K562 (cell line): ENCODE data around the gene MLX. TPM values are rescaled to one million over a fixed set of nuclear protein-coding genes. Genes with fewer than 3 reads are reported as not detected.

Experiments used
- ATAC-seq: fragments of 200-7000 bp; cut with Tn5 transposase; 3 replicates; pipeline ENCODE4 v1.9.1; 2020; ENCODE audit warnings: moderate library complexity
- BruUV-seq: library from RNA; stranded (reverse); fragments of 400-500 nt; replicated peaks from 2 replicates; lab custom pipeline; 2021; lab: Mats Ljungman, UMichigan
- CTCF ChIA-PET: fragments of 300-600 bp; formaldehyde crosslinking; extraction: SDS; loops from one replicate; lab custom pipeline; 2021; ENCODE audit warnings: low intra/inter-chr PET ratio; lab: Yijun Ruan, JAX
- POLR2A ChIA-PET: fragments of 300-600, 350-650 bp; sonication (Branson Sonifier 250); formaldehyde crosslinking; extraction: SDS; loops from one replicate; lab custom pipeline; 2021; ENCODE audit warnings: antibody characterized with exemption, inconsistent platforms; lab: Yijun Ruan, JAX
- DNase-seq, 4 experiments: peaks; one replicate each; pipeline versions ENCODE4 v3.0.0 to v3.0.0-alpha.2; 2011 to 2018; ENCODE audit warnings: low spot score in 3 of 4, mixed read lengths in 3 of 4; ENCODE audit errors: extremely low read depth in 1 of 4
- FAIRE-seq: peaks from 2 replicates; lab custom pipeline; 2011; peaks lifted over from hg19 to GRCh38; lab: Jason Lieb, UNC
- H2AFZ ChIP-seq: 2 replicates; pipeline ENCODE4 v1.6.0; 2011; ENCODE audit warnings: low read depth, low read length, control low read depth, inconsistent platforms
- H3K27ac ChIP-seq: fragments of 200-600 bp; 3 replicates; pipeline ENCODE4 v1.8.0; 2011; ENCODE audit warnings: low read depth, mild to moderate bottlenecking, control low read depth, inconsistent platforms, low read length, moderate library complexity, mixed read lengths; ENCODE audit errors: extremely low read depth
- H3K27me3 ChIP-seq, 2 experiments: fragments of 300-600 bp in 1 of 2; 2 replicates in 1 of 2; 3 replicates in 1 of 2; pipeline versions ENCODE4 v1.6.0 to v1.8.0; 2011; ENCODE audit warnings: inconsistent platforms in 2 of 2, low read length in 2 of 2, mild to moderate bottlenecking in 1 of 2, mixed read lengths in 1 of 2, moderate library complexity in 1 of 2; ENCODE audit not compliant: control insufficient read depth in 2 of 2, insufficient read depth in 2 of 2
- H3K36me3 ChIP-seq: fragments of 300-600 bp; 3 replicates; pipeline ENCODE4 v1.8.0; 2011; ENCODE audit warnings: mild to moderate bottlenecking, low read length, inconsistent platforms; ENCODE audit not compliant: control insufficient read depth, insufficient read depth
- H3K4me1 ChIP-seq, 2 experiments: fragments of 200-600 bp in 1 of 2; replicated peaks in 1 of 2; 2 replicates in 1 of 2; 3 replicates in 1 of 2; pipeline versions ENCODE4 v1.5.1 to v1.8.0; 2011; ENCODE audit warnings: inconsistent platforms in 2 of 2, low read length in 2 of 2, mild to moderate bottlenecking in 1 of 2, mixed read lengths in 1 of 2, moderate library complexity in 1 of 2; ENCODE audit not compliant: control insufficient read depth in 2 of 2, insufficient read depth in 2 of 2
- H3K4me2 ChIP-seq: 2 replicates; pipeline ENCODE4 v1.6.1; 2011; ENCODE audit warnings: low read length, control low read depth, inconsistent platforms, mixed read lengths; ENCODE audit not compliant: insufficient read depth
- H3K4me3 ChIP-seq: fragments of 200-600 bp; sonication (generic), shearing (Covaris generic); 2 replicates; pipeline ENCODE4 v1.5.1; 2016; ENCODE audit warnings: control low read depth, inconsistent platforms
- H3K79me2 ChIP-seq: fragments of 200-600 bp; 3 replicates; pipeline ENCODE4 v1.8.0; 2011; ENCODE audit warnings: low read length, inconsistent platforms; ENCODE audit not compliant: control insufficient read depth, insufficient read depth
- H3K9ac ChIP-seq, 2 experiments: 2 replicates each; pipeline versions ENCODE4 v1.6.0 to v1.6.1; 2011; ENCODE audit warnings: low read depth in 2 of 2, low read length in 2 of 2, control low read depth in 1 of 2, inconsistent platforms in 1 of 2, mild to moderate bottlenecking in 1 of 2, mixed read lengths in 1 of 2; ENCODE audit not compliant: insufficient read depth in 1 of 2
- H3K9me1 ChIP-seq: one replicate; pipeline ENCODE4 v1.6.0; 2011; ENCODE audit warnings: inconsistent platforms, mild to moderate bottlenecking, low read length, moderate library complexity; ENCODE audit not compliant: control insufficient read depth, insufficient read depth
- H3K9me3 ChIP-seq: replicated peaks from 2 replicates; pipeline ENCODE4 v1.5.1; 2011; ENCODE audit warnings: low read depth, low read length, inconsistent platforms; ENCODE audit not compliant: control insufficient read depth, insufficient read depth
- H4K20me1 ChIP-seq: replicated peaks from 2 replicates; pipeline ENCODE4 v1.6.1; 2011; ENCODE audit warnings: low read length, inconsistent platforms, mixed read lengths; ENCODE audit not compliant: control insufficient read depth, insufficient read depth
- ATF7 ChIP-seq: fragments of 450-650 bp; IDR thresholded peaks from 2 replicates; pipeline ENCODE4 v1.7.1; 2014; ENCODE audit warnings: mild to moderate bottlenecking, moderate library complexity
- EHMT2 ChIP-seq: fragments of 450-650 bp; IDR thresholded peaks from 2 replicates; pipeline ENCODE4 v1.6.1; 2018; ENCODE audit warnings: antibody characterized with exemption
- FOXA3 ChIP-seq, 2 experiments: fragments of 450-650 bp in 1 of 2; sonication (generic) in 1 of 2; formaldehyde crosslinking; IDR thresholded peaks in 1 of 2; conservative IDR thresholded peaks in 1 of 2; 2 replicates each; pipeline versions ENCODE4 v1.4.0 to v1.8.0; 2020 to 2022; ENCODE audit warnings: mild to moderate bottlenecking in 2 of 2, missing genetic modification reagents in 1 of 2
- KDM1A ChIP-seq, 2 experiments: fragments of 450-650 bp; IDR thresholded peaks; 2 replicates each; pipeline ENCODE4 v1.6.1; 2016; ENCODE audit warnings: mild to moderate bottlenecking in 2 of 2
- LCOR ChIP-seq: sonication (generic); formaldehyde crosslinking; IDR thresholded peaks from 2 replicates; pipeline ENCODE4 v1.8.0; 2022; ENCODE audit warnings: mild to moderate bottlenecking, missing genetic modification reagents
- MYC ChIP-seq, 2 experiments: fragments of 250-450 bp in 1 of 2; sonication (Bioruptor Pico) in 1 of 2; IDR thresholded peaks; 2 replicates each; pipeline versions ENCODE4 v1.5.1 to v1.6.1; 2012 to 2021; ENCODE audit warnings: low read depth in 2 of 2, borderline replicate concordance in 1 of 2, improper control_type of control experiment in 1 of 2, low read length in 1 of 2, mild to moderate bottlenecking in 1 of 2, moderate library complexity in 1 of 2
- NBN ChIP-seq: fragments of 450-650 bp; IDR thresholded peaks from 2 replicates; pipeline ENCODE4 v1.6.1; 2016; ENCODE audit warnings: low read depth, mild to moderate bottlenecking
- NR2C1 ChIP-seq, 2 experiments: fragments of 450-650 bp; IDR thresholded peaks; 2 replicates each; pipeline ENCODE4 v1.6.1; 2017; ENCODE audit warnings: mild to moderate bottlenecking in 2 of 2, antibody characterized with exemption in 1 of 2, inconsistent platforms in 1 of 2, missing compliant biosample characterization in 1 of 2, missing genetic modification characterization in 1 of 2
- SNAPC5 ChIP-seq: fragments of 250-450 bp; sonication (Bioruptor Pico); IDR thresholded peaks from 2 replicates; pipeline ENCODE4 v1.8.0; 2021; ENCODE audit warnings: moderate library complexity, mild to moderate bottlenecking, inconsistent platforms
- TEAD2 ChIP-seq: fragments of 450-650 bp; IDR thresholded peaks from 2 replicates; pipeline ENCODE4 v1.6.1; 2016; ENCODE audit warnings: missing genetic modification characterization, control low read depth, missing compliant biosample characterization
- USF1 ChIP-seq: sonication (generic); formaldehyde crosslinking; IDR thresholded peaks from 2 replicates; pipeline ENCODE4 v1.9.0; 2022; ENCODE audit warnings: mild to moderate bottlenecking, missing genetic modification reagents
- ZC3H4 ChIP-seq: sonication (generic); formaldehyde crosslinking; IDR thresholded peaks from 2 replicates; pipeline ENCODE4 v1.9.0; 2021; ENCODE audit warnings: missing genetic modification reagents, borderline replicate concordance
- ZKSCAN3 ChIP-seq: fragments of 250-450 bp; sonication (Bioruptor Pico); IDR thresholded peaks from 2 replicates; pipeline ENCODE4 v1.4.0; 2020
- ZNF436 ChIP-seq: fragments of 250-450, 450-650 bp; sonication (Bioruptor Pico); formaldehyde crosslinking; IDR thresholded peaks from 2 replicates; pipeline ENCODE4 v1.7.0; 2020; ENCODE audit warnings: mild to moderate bottlenecking
- ZNF57 ChIP-seq: fragments of 450-650 bp; formaldehyde crosslinking; IDR thresholded peaks from 2 replicates; pipeline ENCODE4 v1.4.0; 2020; ENCODE audit warnings: mild to moderate bottlenecking, moderate library complexity
- ZNF583 ChIP-seq: fragments of 250-450 bp; sonication (Bioruptor Pico); IDR thresholded peaks from 2 replicates; pipeline ENCODE4 v1.4.0; 2020
- ZNF644 ChIP-seq: fragments of 200-800 bp; sonication (Bioruptor generic); IDR thresholded peaks from 2 replicates; pipeline ENCODE4 v1.6.1; 2016; ENCODE audit warnings: low read depth, missing genetic modification characterization, missing compliant biosample characterization
- ZNF780A ChIP-seq: fragments of 250-450 bp; sonication (Bioruptor Pico); IDR thresholded peaks from 2 replicates; pipeline ENCODE4 v1.5.0; 2021; ENCODE audit warnings: mild to moderate bottlenecking
- WGBS: fragments of 100-300 bp; shearing (Covaris generic); methylation state at CpG from one replicate; pipeline ENCODE4 v1.1.6; 2016; ENCODE audit warnings: low coverage, mixed read lengths; ENCODE audit not compliant: insufficient coverage; ENCODE audit errors: missing lambda C conversion rate; 5-methylcytosine and 5-hydroxymethylcytosine counted together
- in situ Hi-C: fragments of 300-500 bp; cut with MboI; formaldehyde crosslinking; loops from 4 replicates; pipeline ENCODE4 v1.15.0; 2018; ENCODE audit warnings: inconsistent platforms, mixed read lengths
- intact Hi-C: fragments of 100-400 bp; cut with micrococcal nuclease; formaldehyde crosslinking; loops from 2 replicates; pipeline ENCODE4 v1.14.2; 2022
- polyA plus RNA-seq, 8 experiments: library from polyadenylated mRNA; depleted of rRNA in 4 of 8; stranded (reverse) in 5 of 8; unstranded in 3 of 8; fragments of >200 nt; fragmentation: Nextera tagmentation in 2 of 8; fragmentation: Illumina TruSeq in 1 of 8; extraction: Ambion mirVana in 2 of 8; extraction: Trizol in 1 of 8; gene quantifications; 2 replicates each; pipeline versions ENCODE4 v1.2.1 to v1.2.3, GENCODE V29; 2011 to 2014; ENCODE audit warnings: inconsistent platforms in 1 of 8, missing spikeins in 1 of 8
- total RNA-seq, 7 experiments: library from RNA; depleted of rRNA in 6 of 7; stranded (reverse); fragments of >200 nt in 6 of 7; fragmentation: Illumina TruSeq in 2 of 7; extraction: Trizol in 2 of 7; gene quantifications; 2 replicates each; pipeline versions ENCODE4 v1.2.1 to v1.2.3, GENCODE V29; 2011 to 2021; ENCODE audit warnings: low replicate concordance in 1 of 7

Gene MLX
- total and polyA plus RNA-seq, 9 of the 15 experiments (the other 6 are each of a cell fraction or from before 2014, with no cell fraction given), result 42.9 to 100 (median 58.9) TPM

GRCh38 chr17:42535155-42536047, 31.5 kb upstream of the MLX start (continued):
- TF ChIP-seq ZNF57 (peak; percentile 74; the same call in 1 of the 2 replicates), ZNF583 (peak; percentile 99), FOXA3 (CRISPR knock-in tag; conservative IDR thresholded peaks at IDR 0.05 in 1 of 2, IDR thresholded peaks at IDR 0.05 in 1 of 2) (no peak; a peak in 1 of 4 replicates), NBN (peak; percentile 60; the same call in 1 of the 2 replicates)

- POLR2A ChIA-PET, result interaction anchor here (0.5 to 2.7 kb wide), 12 partner anchors 9 to 605 kb away, joined by 3 to 15 read pairs (median 4); partner anchors contain the start of gene ODAD4
- CTCF ChIA-PET, result interaction anchor here (0.7 to 1.3 kb wide), 2 partner anchors 19 to 31 kb away, joined by 3 to 6 read pairs; partner anchors contain the start of gene MLX
- H3K27me3 ChIP-seq, result no peaks in the 10 kb centered on the region
- DNase-seq, result peak; percentile 97 to 100 (median 99)
- WGBS, result 0% methylated on average over 20 of the region's 40 CpGs
- H2AFZ ChIP-seq, result peak within 1 kb of the TSS; percentile 87
- H3K4me2 ChIP-seq, result peak within 1 kb of the TSS; percentile 92
- intact Hi-C loops, result no loop called here
- FAIRE-seq, result peak; percentile 84
- in situ Hi-C loops, result no loop called here
- peak; percentile 89 for ATAC-seq
- no peaks in the 10 kb centered on the region for H3K9me1 ChIP-seq
- H3K4me1 ChIP-seq, result peaks cover 23 to 59% of the 10 kb centered on the region in 2 experiments
- H4K20me1 ChIP-seq, result no peaks in the 10 kb centered on the region; the same call in 1 of the 2 replicates
- peaks cover 19% of the 10 kb centered on the region; the same call in 2 of the 3 replicates for H3K36me3 ChIP-seq
- H3K4me3 ChIP-seq, result peak within 1 kb of the TSS; percentile 64
- H3K79me2 ChIP-seq, result peaks cover 17% of the 10 kb centered on the region
- no peaks in the 10 kb centered on the region for H3K9me3 ChIP-seq
- BruUV-seq, result no TSS peak
- peak within 1 kb of the TSS; percentile 80 for H3K27ac ChIP-seq
- H3K9ac ChIP-seq, result peak within 1 kb of the TSS; percentile 70 to 97
- no peak for TF ChIP-seq ZKSCAN3
- peak; percentile 35; the same call in 1 of the 2 replicates for TF ChIP-seq NR2C1 (IDR thresholded peaks at IDR 0.05)
- TF ChIP-seq NR2C1 (tag; IDR thresholded peaks at IDR 0.05), result no peak
- no peak for TF ChIP-seq ZNF644 (tag)
- no peak for TF ChIP-seq ZNF780A (CRISPR knock-in tag)
- TF ChIP-seq ATF7, result peak; percentile 32; the same call in 1 of the 2 replicates
- TF ChIP-seq SNAPC5, result no peak
- TF ChIP-seq LCOR (CRISPR knock-in tag), result no peak
- TF ChIP-seq ZC3H4 (CRISPR knock-in tag), result no peak
- TF ChIP-seq EHMT2, result no peak
- TF ChIP-seq MYC (IDR thresholded peaks at IDR 0.05; ENCODE audit: low read depth, low read length), result peak; percentile 86
- TF ChIP-seq MYC (CRISPR knock-in tag; IDR thresholded peaks at IDR 0.05; ENCODE audit: borderline replicate concordance, low read depth), result peak; percentile 71; the same call in 1 of the 2 replicates
- TF ChIP-seq KDM1A (IDR thresholded peaks at IDR 0.05), result no peak
- peak; percentile 95 for TF ChIP-seq USF1 (CRISPR knock-in tag)
- no peak for TF ChIP-seq TEAD2
- TF ChIP-seq ZNF436, result no peak
Measured at GRCh38 chr17:42536048-42536371, 30.9 kb upstream of the MLX start, which contains the start of gene NAGLU. Gene NAGLU (plus strand): TSS chr17:42536241. CDS start chr17:42536273, 32 bp downstream.
